GM12891 (cell line): ENCODE data around the gene NT5DC1.

Experiments used
- PAX5 ChIP-seq: IDR thresholded peaks from 2 replicates; pipeline ENCODE4 v1.6.1; 2011; ENCODE audit warnings: low read length, moderate library complexity, mild to moderate bottlenecking; ENCODE audit not compliant: insufficient read depth, severe bottlenecking
- POLR2A ChIP-seq: IDR thresholded peaks from 2 replicates; pipeline ENCODE4 v1.6.1; 2011; ENCODE audit warnings: low read depth, low read length, control low read depth
- POLR2AphosphoS5 ChIP-seq: IDR thresholded peaks from 2 replicates; pipeline ENCODE4 v1.6.1; 2011; ENCODE audit warnings: low read depth, low read length, control low read depth
- SPI1 ChIP-seq: IDR thresholded peaks from 2 replicates; pipeline ENCODE4 v1.6.1; 2011; ENCODE audit warnings: low read depth, low read length, control low read depth
- TAF1 ChIP-seq: IDR thresholded peaks from 2 replicates; pipeline ENCODE4 v1.6.1; 2011; ENCODE audit warnings: low read depth, low read length, control low read depth

DNA sequence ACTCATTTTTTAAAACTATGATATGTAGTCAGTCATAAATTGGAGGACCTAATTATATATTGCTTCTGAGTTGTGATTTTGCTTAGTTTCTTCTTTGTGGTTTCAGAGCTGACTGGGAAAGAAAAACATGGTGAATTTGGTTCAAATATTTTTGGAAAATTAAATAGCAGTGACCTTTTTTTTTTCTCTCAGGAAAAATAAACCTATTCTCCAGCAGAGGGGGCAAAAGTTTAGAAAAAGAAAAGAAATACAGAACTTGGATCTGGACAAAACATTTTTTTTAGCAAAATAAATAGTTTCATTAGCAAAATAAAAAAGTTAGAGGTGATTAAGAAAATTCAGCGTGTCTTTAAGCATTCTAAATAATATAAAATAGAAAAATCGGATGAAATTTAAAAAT lies 15.1 kb downstream of the NT5DC1 start:
- TF ChIP-seq TAF1 = no peak
- TF ChIP-seq POLR2A = no peak
- TF ChIP-seq POLR2AphosphoS5 = no peak
- TF ChIP-seq SPI1 = no peak
- no peak for TF ChIP-seq PAX5
